ENCODE data around the gene GNAZ.

GRCh38 chr22:23072911-23073491 is 2.7 kb downstream of the GNAZ start:
- no peak for TF ChIP-seq CTCF (IDR thresholded peaks at IDR 0.05; ENCODE audit: low read depth, low read length, missing input control)
- no peak for TF ChIP-seq RAD21 (IDR thresholded peaks at IDR 0.05)
- TF ChIP-seq JUND (IDR thresholded peaks at IDR 0.05): no peak
- no peak for TF ChIP-seq GABPA (IDR thresholded peaks at IDR 0.05 in 1 of 2, conservative IDR thresholded peaks at IDR 0.05 in 1 of 2)
- TF ChIP-seq, protein P1, sequence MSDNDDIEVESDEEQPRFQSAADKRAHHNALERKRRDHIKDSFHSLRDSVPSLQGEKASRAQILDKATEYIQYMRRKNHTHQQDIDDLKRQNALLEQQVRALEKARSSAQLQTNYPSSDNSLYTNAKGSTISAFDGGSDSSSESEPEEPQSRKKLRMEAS (IDR thresholded peaks at IDR 0.05): no peak
- no peak for TF ChIP-seq REST (IDR thresholded peaks at IDR 0.05)
- no peak for TF ChIP-seq ATF3 (IDR thresholded peaks at IDR 0.05)
- TF ChIP-seq RXRA (IDR thresholded peaks at IDR 0.05): no peak
